ENCODE results near the gene DMXL2. TPM values are rescaled to one million over a fixed set of nuclear protein-coding genes. Genes with fewer than 3 reads are reported as not detected.

The DMXL2 gene
- total and polyA plus RNA-seq, 9 of the 15 experiments (the other 6 are each of a cell fraction or from before 2014, with no cell fraction given) = 9.3 to 57.7 (median 30.7) TPM

DNA sequence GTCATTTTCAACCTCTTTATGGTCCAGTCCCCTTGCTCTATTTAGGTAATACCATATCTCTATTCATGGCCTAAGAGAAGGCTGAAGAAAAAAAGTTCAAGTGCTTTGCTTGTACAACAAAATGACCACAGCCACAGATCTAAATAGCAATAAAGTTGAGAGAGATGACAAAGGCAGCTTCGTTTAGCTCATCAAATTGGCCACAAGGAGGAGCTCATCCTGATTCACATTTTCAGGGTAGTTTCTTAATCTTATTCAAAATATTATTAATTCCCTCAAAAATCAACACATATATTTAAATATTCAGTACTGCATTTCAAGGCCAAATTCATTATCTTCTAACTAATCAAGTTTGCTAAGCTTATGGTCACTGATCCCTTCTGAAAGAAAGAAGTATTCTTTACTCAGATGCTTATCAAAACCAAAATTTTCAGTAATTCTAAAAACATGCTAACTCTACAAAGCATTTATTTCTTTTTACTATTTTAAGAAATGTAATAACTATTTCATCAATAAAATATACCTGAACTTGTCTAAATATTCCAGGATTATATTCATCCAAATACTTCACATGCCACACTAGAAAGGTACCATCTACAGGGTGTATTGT, 85.5 kb downstream of the DMXL2 start (continued):
- TF ChIP-seq, protein P1, sequence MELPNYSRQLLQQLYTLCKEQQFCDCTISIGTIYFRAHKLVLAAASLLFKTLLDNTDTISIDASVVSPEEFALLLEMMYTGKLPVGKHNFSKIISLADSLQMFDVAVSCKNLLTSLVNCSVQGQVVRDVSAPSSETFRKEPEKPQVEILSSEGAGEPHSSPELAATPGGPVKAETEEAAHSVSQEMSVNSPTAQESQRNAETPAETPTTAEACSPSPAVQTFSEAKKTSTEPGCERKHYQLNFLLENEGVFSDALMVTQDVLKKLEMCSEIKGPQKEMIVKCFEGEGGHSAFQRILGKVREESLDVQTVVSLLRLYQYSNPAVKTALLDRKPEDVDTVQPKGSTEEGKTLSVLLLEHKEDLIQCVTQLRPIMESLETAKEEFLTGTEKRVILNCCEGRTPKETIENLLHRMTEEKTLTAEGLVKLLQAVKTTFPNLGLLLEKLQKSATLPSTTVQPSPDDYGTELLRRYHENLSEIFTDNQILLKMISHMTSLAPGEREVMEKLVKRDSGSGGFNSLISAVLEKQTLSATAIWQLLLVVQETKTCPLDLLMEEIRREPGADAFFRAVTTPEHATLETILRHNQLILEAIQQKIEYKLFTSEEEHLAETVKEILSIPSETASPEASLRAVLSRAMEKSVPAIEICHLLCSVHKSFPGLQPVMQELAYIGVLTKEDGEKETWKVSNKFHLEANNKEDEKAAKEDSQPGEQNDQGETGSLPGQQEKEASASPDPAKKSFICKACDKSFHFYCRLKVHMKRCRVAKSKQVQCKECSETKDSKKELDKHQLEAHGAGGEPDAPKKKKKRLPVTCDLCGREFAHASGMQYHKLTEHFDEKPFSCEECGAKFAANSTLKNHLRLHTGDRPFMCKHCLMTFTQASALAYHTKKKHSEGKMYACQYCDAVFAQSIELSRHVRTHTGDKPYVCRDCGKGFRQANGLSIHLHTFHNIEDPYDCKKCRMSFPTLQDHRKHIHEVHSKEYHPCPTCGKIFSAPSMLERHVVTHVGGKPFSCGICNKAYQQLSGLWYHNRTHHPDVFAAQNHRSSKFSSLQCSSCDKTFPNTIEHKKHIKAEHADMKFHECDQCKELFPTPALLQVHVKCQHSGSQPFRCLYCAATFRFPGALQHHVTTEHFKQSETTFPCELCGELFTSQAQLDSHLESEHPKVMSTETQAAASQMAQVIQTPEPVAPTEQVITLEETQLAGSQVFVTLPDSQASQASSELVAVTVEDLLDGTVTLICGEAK (IDR thresholded peaks at IDR 0.05) = peak; percentile 71
- TF ChIP-seq, protein P1 (CRISPR knock-in tag; IDR thresholded peaks at IDR 0.05) = no peak
- TF ChIP-seq ZFX (CRISPR knock-in tag; IDR thresholded peaks at IDR 0.05) = no peak
- no peak for TF ChIP-seq KAT8 (IDR thresholded peaks at IDR 0.05; ENCODE audit: low read depth)
- TF ChIP-seq ELF2 (CRISPR knock-in tag; IDR thresholded peaks at IDR 0.05) = no peak
- no peak for TF ChIP-seq DACH1 (IDR thresholded peaks at IDR 0.05; ENCODE audit: partially characterized antibody)
